GM12878 (cell line): Measurements from ENCODE around the gene RAB6B. TPM values are rescaled to one million over a fixed set of nuclear protein-coding genes. Genes with fewer than 3 reads are reported as not detected.

Experiments
- ATAC-seq: fragments of 200-7000 bp; cut with Tn5 transposase; 3 replicates; pipeline ENCODE4 v1.9.1; 2020; ENCODE audit warnings: mild to moderate bottlenecking, moderate library complexity
- BruUV-seq: library from RNA; stranded (reverse); fragments of 400-500 nt; replicated peaks from 2 replicates; lab custom pipeline; 2021; lab: Mats Ljungman, UMichigan
- CTCF ChIA-PET: fragments of 300-600 bp; sonication (Branson Sonifier 250); formaldehyde crosslinking; extraction: SDS; loops from one replicate; lab custom pipeline; 2021; ENCODE audit warnings: inconsistent platforms; lab: Yijun Ruan, JAX
- POLR2A ChIA-PET: fragments of 350-600 bp; formaldehyde crosslinking; extraction: SDS; loops from one replicate; lab custom pipeline; 2021; ENCODE audit warnings: inconsistent platforms; lab: Charles Lee
- RAD21 ChIA-PET: fragments of 300-600 bp; sonication (Branson Sonifier 250); formaldehyde crosslinking; loops from one replicate; lab custom pipeline; 2023; ENCODE audit warnings: antibody characterized with exemption; ENCODE audit not compliant: unreplicated experiment; lab: Charles Lee
- SMC1A ChIA-PET: fragments of 300-600 bp; sonication (Branson Sonifier 250); formaldehyde crosslinking; loops from one replicate; lab custom pipeline; 2023; ENCODE audit not compliant: unreplicated experiment, uncharacterized antibody; lab: Charles Lee
- DNase-seq: peaks from one replicate; pipeline ENCODE4 v3.0.0-alpha.2; 2011; ENCODE audit warnings: low read depth, low spot score
- FAIRE-seq: peaks from 3 replicates; lab custom pipeline; 2011; peaks lifted over from hg19 to GRCh38; lab: Jason Lieb, UNC
- H2AFZ ChIP-seq: 2 replicates; pipeline ENCODE4 v1.6.0; 2011; ENCODE audit warnings: low read depth, low read length, control low read depth; ENCODE audit not compliant: control insufficient read depth
- H3K27ac ChIP-seq: 2 replicates; pipeline ENCODE4 v1.5.1; 2011; ENCODE audit warnings: control low read depth; ENCODE audit not compliant: control insufficient read depth, insufficient read depth
- H3K27me3 ChIP-seq, 2 experiments: replicated peaks in 1 of 2; 2 replicates each; pipeline versions ENCODE4 v1.6.0 to v1.6.1; 2011; ENCODE audit warnings: low read length in 1 of 2; ENCODE audit not compliant: control insufficient read depth in 2 of 2, insufficient read depth in 2 of 2
- H3K36me3 ChIP-seq, 2 experiments: 2 replicates each; pipeline ENCODE4 v1.5.1; 2011; ENCODE audit warnings: low read length in 1 of 2; ENCODE audit not compliant: control insufficient read depth in 2 of 2, insufficient read depth in 2 of 2
- H3K4me1 ChIP-seq: 2 replicates; pipeline ENCODE4 v1.6.1; 2011; ENCODE audit warnings: mild to moderate bottlenecking, low read length, moderate library complexity, mixed read lengths; ENCODE audit not compliant: control insufficient read depth, insufficient read depth
- H3K4me2 ChIP-seq: 2 replicates; pipeline ENCODE4 v1.6.0; 2011; ENCODE audit warnings: control low read depth; ENCODE audit not compliant: control insufficient read depth, insufficient read depth
- H3K4me3 ChIP-seq: fragments of 200-600 bp; sonication (generic); 2 replicates; pipeline ENCODE4 v1.5.1; 2016
- H3K79me2 ChIP-seq: 2 replicates; pipeline ENCODE4 v1.6.0; 2011; ENCODE audit warnings: low read length; ENCODE audit not compliant: control insufficient read depth, insufficient read depth
- H3K9ac ChIP-seq: 2 replicates; pipeline ENCODE4 v1.8.0; 2011; ENCODE audit warnings: low read length, control low read depth, mixed read lengths; ENCODE audit not compliant: control insufficient read depth, insufficient read depth
- H3K9me3 ChIP-seq: replicated peaks from 3 replicates; pipeline ENCODE4 v1.5.1; 2011; ENCODE audit warnings: mild to moderate bottlenecking, low read length; ENCODE audit not compliant: control insufficient read depth, insufficient read depth
- H4K20me1 ChIP-seq: 2 replicates; pipeline ENCODE4 v1.6.0; 2011; ENCODE audit not compliant: control insufficient read depth, insufficient read depth
- ATF3 ChIP-seq: IDR thresholded peaks from 2 replicates; pipeline ENCODE4 v1.6.1; 2011; ENCODE audit warnings: low read depth, mild to moderate bottlenecking, low read length, moderate library complexity, borderline replicate concordance; ENCODE audit errors: extremely low read depth
- BCL3 ChIP-seq: IDR thresholded peaks from 2 replicates; pipeline ENCODE4 v1.6.1; 2011; ENCODE audit warnings: borderline replicate concordance, low read depth, mild to moderate bottlenecking, moderate library complexity, low read length; ENCODE audit not compliant: insufficient read depth, poor library complexity, severe bottlenecking
- CBFB ChIP-seq: IDR thresholded peaks from 2 replicates; pipeline ENCODE4 v1.6.1; 2016; ENCODE audit warnings: antibody characterized with exemption, low read depth
- E2F8 ChIP-seq: fragments of 450-650 bp; IDR thresholded peaks from 2 replicates; pipeline ENCODE4 v1.6.1; 2018; ENCODE audit warnings: mild to moderate bottlenecking, low read depth, moderate library complexity; ENCODE audit not compliant: partially characterized antibody
- EGR1 ChIP-seq, 2 experiments: IDR thresholded peaks; 1 replicate in 1 of 2; 2 replicates in 1 of 2; pipeline ENCODE4 v1.6.1; 2011 to 2012; ENCODE audit warnings: low read depth in 2 of 2, low read length in 2 of 2, borderline replicate concordance in 1 of 2, mild to moderate bottlenecking in 1 of 2, moderate library complexity in 1 of 2
- GABPA ChIP-seq: IDR thresholded peaks from 2 replicates; pipeline ENCODE4 v1.6.1; 2014; ENCODE audit warnings: antibody characterized with exemption, low read depth, mild to moderate bottlenecking, inconsistent platforms
- MEF2A ChIP-seq: IDR thresholded peaks from 2 replicates; pipeline ENCODE4 v1.6.1; 2011; ENCODE audit warnings: low read depth, mild to moderate bottlenecking, low read length, moderate library complexity; ENCODE audit not compliant: insufficient read depth
- MTA2 ChIP-seq: fragments of 450-650 bp; IDR thresholded peaks from 2 replicates; pipeline ENCODE4 v1.6.1; 2016; ENCODE audit warnings: low read depth, mild to moderate bottlenecking, moderate library complexity
- NFIC ChIP-seq: IDR thresholded peaks from 2 replicates; pipeline ENCODE4 v1.6.1; 2012; ENCODE audit warnings: low read depth, mild to moderate bottlenecking, inconsistent platforms, low read length, moderate library complexity
- RBBP5 ChIP-seq: fragments of 200-600 bp; sonication (generic); conservative IDR thresholded peaks from 2 replicates; pipeline ENCODE4 v1.6.1; 2016
- TCF3 ChIP-seq: IDR thresholded peaks from 2 replicates; pipeline ENCODE4 v1.6.1; 2012; ENCODE audit warnings: low read depth, mild to moderate bottlenecking, low read length, borderline replicate concordance; ENCODE audit not compliant: insufficient read depth
- YY1 ChIP-seq: IDR thresholded peaks from 2 replicates; pipeline ENCODE4 v1.6.1; 2011; ENCODE audit warnings: low read depth, mild to moderate bottlenecking, low read length
- WGBS: methylation state at CpG from one replicate; pipeline ENCODE4 v1.1.6; 2016; ENCODE audit warnings: low lambda C conversion rate; ENCODE audit not compliant: insufficient replicate concordance, insufficient coverage; ENCODE audit errors: missing lambda C conversion rate; 5-methylcytosine and 5-hydroxymethylcytosine counted together
- in situ Hi-C: fragments of 300-500 bp; cut with MboI; formaldehyde crosslinking; loops from 9 replicates; pipeline ENCODE4 v1.14.3; 2018; ENCODE audit warnings: mixed read lengths
- intact Hi-C: fragments of 100-400 bp; cut with micrococcal nuclease; formaldehyde crosslinking; loops from one replicate; pipeline ENCODE4 v1.14.2; 2022; ENCODE audit not compliant: unreplicated experiment
- polyA plus RNA-seq, 11 experiments: library from polyadenylated mRNA; depleted of rRNA in 4 of 11; unstranded in 6 of 11; stranded (reverse) in 5 of 11; fragments of >200 nt; fragmentation: Nextera tagmentation in 4 of 11; fragmentation: Illumina TruSeq in 1 of 11; extraction: Ambion mirVana in 4 of 11; extraction: Trizol in 1 of 11; gene quantifications; 1 replicate in 1 of 11; 2 replicates in 10 of 11; pipeline versions ENCODE4 v1.2.1 to v1.2.3, GENCODE V29; 2011 to 2016; ENCODE audit warnings: inconsistent platforms in 2 of 11, missing spikeins in 2 of 11, low read depth in 1 of 11
- total RNA-seq, 4 experiments: library from RNA; depleted of rRNA in 3 of 4; stranded (reverse); fragments of >200 nt in 3 of 4; fragmentation: Illumina TruSeq in 1 of 4; extraction: Trizol in 1 of 4; gene quantifications; 2 replicates each; pipeline versions ENCODE4 v1.2.1 to v1.2.3, GENCODE V29; 2013 to 2021
- TF ChIP-seq, protein P1 (sequence below): fragments of 150-350 bp; IDR thresholded peaks from 2 replicates; pipeline ENCODE4 v1.6.1; 2016; ENCODE audit warnings: low read depth, low read length

Gene RAB6B
- total and polyA plus RNA-seq, 10 of the 15 experiments (the other 5 are each of a cell fraction or from before 2014, with no cell fraction given), result 0.01 to 0.16 (median 0.04) TPM; not detected in 5

DNA sequence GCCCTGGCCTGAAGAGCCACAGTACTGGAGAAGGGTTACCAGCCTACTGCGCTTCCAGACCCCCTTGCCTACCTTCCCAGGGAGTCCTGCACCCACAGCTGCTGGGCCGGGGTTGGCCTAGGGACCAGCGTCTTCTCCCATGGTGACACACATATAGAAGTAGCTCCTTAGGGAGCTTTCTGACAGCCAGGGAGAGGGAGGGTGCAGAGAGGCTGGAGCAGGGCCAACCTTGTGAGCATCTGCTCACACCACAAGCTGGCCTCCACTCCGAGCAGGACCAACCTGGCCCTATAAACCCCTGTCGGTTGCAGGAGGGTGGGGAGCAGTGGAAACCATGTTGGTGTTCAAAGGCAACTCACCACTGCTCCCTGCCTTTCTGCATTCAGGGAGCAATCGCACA lies 54.9 kb downstream of the RAB6B start (continued):
- TF ChIP-seq, protein P1, sequence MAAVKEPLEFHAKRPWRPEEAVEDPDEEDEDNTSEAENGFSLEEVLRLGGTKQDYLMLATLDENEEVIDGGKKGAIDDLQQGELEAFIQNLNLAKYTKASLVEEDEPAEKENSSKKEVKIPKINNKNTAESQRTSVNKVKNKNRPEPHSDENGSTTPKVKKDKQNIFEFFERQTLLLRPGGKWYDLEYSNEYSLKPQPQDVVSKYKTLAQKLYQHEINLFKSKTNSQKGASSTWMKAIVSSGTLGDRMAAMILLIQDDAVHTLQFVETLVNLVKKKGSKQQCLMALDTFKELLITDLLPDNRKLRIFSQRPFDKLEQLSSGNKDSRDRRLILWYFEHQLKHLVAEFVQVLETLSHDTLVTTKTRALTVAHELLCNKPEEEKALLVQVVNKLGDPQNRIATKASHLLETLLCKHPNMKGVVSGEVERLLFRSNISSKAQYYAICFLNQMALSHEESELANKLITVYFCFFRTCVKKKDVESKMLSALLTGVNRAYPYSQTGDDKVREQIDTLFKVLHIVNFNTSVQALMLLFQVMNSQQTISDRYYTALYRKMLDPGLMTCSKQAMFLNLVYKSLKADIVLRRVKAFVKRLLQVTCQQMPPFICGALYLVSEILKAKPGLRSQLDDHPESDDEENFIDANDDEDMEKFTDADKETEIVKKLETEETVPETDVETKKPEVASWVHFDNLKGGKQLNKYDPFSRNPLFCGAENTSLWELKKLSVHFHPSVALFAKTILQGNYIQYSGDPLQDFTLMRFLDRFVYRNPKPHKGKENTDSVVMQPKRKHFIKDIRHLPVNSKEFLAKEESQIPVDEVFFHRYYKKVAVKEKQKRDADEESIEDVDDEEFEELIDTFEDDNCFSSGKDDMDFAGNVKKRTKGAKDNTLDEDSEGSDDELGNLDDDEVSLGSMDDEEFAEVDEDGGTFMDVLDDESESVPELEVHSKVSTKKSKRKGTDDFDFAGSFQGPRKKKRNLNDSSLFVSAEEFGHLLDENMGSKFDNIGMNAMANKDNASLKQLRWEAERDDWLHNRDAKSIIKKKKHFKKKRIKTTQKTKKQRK, result no peak
- TF ChIP-seq GABPA, result no peak
- no peak for TF ChIP-seq CBFB
- no peak for TF ChIP-seq BCL3

DNA sequence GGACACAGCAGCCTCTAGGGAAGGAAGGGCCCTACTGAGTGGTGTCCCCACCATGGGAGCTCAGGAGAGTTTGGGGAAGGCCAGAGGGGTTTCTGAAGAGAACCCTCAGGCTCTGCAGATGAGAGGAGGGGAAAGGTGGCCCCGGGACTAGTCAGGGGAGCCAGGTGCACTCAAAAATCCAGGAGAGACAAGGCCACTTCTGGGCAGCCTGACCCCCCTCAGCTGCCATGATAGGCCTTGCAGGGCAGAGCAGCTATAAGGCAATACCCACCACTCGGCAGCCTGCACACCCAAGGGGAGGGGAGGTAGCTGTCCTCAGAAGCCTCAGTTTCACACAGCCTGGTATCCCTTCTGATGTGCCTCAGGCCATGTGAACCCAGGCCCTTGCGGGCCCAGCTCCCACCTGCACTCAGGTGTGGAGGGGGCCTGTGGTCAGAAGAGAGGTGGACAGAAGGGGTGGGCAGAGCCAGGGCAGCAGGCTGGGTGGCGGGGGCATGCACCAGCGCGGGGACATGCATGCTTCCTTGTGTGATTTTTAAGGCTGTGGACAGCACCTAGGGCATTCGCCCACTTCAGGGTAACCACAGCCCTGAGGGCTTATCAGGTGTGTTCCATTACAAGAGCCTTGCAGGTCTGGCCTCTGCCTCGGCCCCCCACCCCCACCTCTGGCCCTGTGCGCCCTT lies 55.5 kb downstream of the RAB6B start:
- RAD21 ChIA-PET, result no interaction called here
- Histone ChIP-seq H3K4me2 (no peak overlapping the region), H3K9ac (no peak overlapping the region), H3K9me3 (no peaks in the 10 kb centered on the region), H3K27me3 (peaks cover 3 to 4% of the 10 kb centered on the region in 2 experiments), H4K20me1 (no peaks in the 10 kb centered on the region), H3K27ac (no peak overlapping the region), H3K79me2 (no peaks in the 10 kb centered on the region), H2AFZ (no peak overlapping the region), H3K4me3 (no peak overlapping the region), H3K36me3 (no peaks in the 10 kb centered on the region; a peak in 1 of 4 replicates), H3K4me1 (no peaks in the 10 kb centered on the region)
- SMC1A ChIA-PET, result no interaction called here
- in situ Hi-C loops, result no loop called here
- no TSS peak for BruUV-seq
- POLR2A ChIA-PET, result no interaction called here
- FAIRE-seq (no peak), ATAC-seq (no peak), DNase-seq (no peak)
- CTCF ChIA-PET, result no interaction called here
- WGBS, result 44% methylated on average over 9 of the region's 9 CpGs
- intact Hi-C loops, result no loop called here
- TF ChIP-seq ATF3 (no peak), E2F8 (no peak), YY1 (no peak), NFIC (no peak), CBFB (no peak), MTA2 (no peak), EGR1 (IDR thresholded peaks at IDR 0.05; ENCODE audit: borderline replicate concordance in 1 of 2, low read depth in 2 of 2, low read length in 2 of 2) (no peak), RBBP5 (no peak), TCF3 (no peak), MEF2A (no peak)
